HCT116 (cell line): ENCODE data around the gene MAGOH.

ENCODE experiments used
- CTCF ChIP-seq, 3 experiments: fragments of 200-600 bp in 1 of 3; sonication (generic) in 1 of 3; IDR thresholded peaks in 2 of 3; conservative IDR thresholded peaks in 1 of 3; 2 replicates each; pipeline ENCODE4 v1.5.1; 2012 to 2017; ENCODE audit warnings: low read depth in 2 of 3, low read length in 2 of 3, antibody characterized with exemption in 1 of 3, borderline replicate concordance in 1 of 3, control low read depth in 1 of 3, mild to moderate bottlenecking in 1 of 3, mixed read lengths in 1 of 3, mixed run types in 1 of 3, moderate library complexity in 1 of 3; ENCODE audit not compliant: insufficient read depth in 1 of 3
- EZH2 ChIP-seq: fragments of 200-600 bp; sonication (generic); IDR thresholded peaks from 2 replicates; pipeline ENCODE4 v1.6.1; 2017; ENCODE audit warnings: antibody characterized with exemption, mixed run types
- POLR2A ChIP-seq: IDR thresholded peaks from 2 replicates; pipeline ENCODE4 v1.7.0; 2011; ENCODE audit warnings: borderline replicate concordance; ENCODE audit not compliant: insufficient read depth, insufficient read length; ENCODE audit errors: extremely low read depth
- SRF ChIP-seq: IDR thresholded peaks from 2 replicates; pipeline ENCODE4 v1.6.1; 2012; ENCODE audit warnings: low read depth
- ZBTB33 ChIP-seq: IDR thresholded peaks from 2 replicates; pipeline ENCODE4 v1.6.1; 2011; ENCODE audit warnings: mild to moderate bottlenecking, low read length, moderate library complexity; ENCODE audit not compliant: insufficient replicate concordance; ENCODE audit errors: extremely low read depth
- ZNF274 ChIP-seq: fragments of 200-500 bp; sonication (Bioruptor generic); IDR thresholded peaks from 2 replicates; pipeline ENCODE4 v1.6.1; 2014; ENCODE audit warnings: mild to moderate bottlenecking, low read depth, low read length, inconsistent platforms

- TF ChIP-seq CTCF (IDR thresholded peaks at IDR 0.05 in 2 of 3, conservative IDR thresholded peaks at IDR 0.05 in 1 of 3; ENCODE audit: borderline replicate concordance in 1 of 3, insufficient read depth in 1 of 3, low read depth in 2 of 3, low read length in 2 of 3) = no peak
- no peak for TF ChIP-seq ZBTB33
- no peak for TF ChIP-seq EZH2
- no peak for TF ChIP-seq POLR2A
- TF ChIP-seq SRF = no peak
- TF ChIP-seq ZNF274 = no peak
Observed at GRCh38 chr1:53188099-53188498, 50.2 kb downstream of the MAGOH start.
